GM03348 (cell line): ENCODE data around the gene SLC51A.
A peak's percentile ranks its signal among the peaks of the same experiment; 100 is the strongest.
"Not testable (repeated sequence)": the region's sequence is repeated elsewhere in the genome, so short reads cannot be mapped to it uniquely, and the experiment has no call there.

ENCODE experiments used
- DNase-seq: peaks from one replicate; pipeline ENCODE4 v3.0.0; 2012; ENCODE audit warnings: low spot score

SLC51A gene

DNA sequence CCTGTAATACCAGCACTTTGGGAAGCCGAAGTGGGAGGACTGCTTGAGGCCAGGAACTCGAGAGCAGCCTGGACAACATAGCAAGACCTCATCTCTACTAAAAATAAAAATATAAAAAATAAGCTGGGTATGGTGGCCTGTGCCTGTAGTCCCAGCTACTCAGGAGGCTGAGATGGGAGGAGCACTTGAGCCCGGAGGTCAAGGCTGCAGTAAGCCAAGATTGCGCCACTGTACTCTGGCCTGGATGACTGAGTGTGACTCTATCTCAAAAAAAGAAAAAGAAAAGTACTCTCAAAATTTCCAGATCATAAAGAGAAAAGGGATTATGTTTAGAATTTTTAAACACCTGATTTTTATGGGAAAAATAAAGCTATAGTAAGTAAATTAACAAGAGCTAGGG lies 24.1 kb downstream of the SLC51A start:
- DNase-seq, result no peak

DNA sequence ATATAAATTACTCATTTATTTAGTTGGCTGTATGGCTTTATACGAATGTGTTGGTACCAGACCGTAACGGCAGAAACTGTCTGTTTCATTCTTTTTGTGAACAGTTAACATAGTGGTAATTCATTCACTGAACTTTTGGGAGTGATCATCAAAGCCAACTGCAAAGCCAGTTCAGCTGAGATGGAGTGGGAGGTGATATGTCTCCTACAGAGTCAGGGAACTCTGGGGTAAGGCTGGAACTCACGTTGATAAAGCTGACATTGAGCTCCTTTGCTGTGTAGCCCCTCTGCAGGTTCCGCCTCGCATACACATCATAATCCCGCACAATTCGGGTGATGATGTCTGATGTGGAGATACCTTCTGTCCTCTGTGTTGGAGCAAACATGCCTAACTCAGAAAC lies 25.4 kb downstream of the SLC51A start:
- no peak for DNase-seq

DNA sequence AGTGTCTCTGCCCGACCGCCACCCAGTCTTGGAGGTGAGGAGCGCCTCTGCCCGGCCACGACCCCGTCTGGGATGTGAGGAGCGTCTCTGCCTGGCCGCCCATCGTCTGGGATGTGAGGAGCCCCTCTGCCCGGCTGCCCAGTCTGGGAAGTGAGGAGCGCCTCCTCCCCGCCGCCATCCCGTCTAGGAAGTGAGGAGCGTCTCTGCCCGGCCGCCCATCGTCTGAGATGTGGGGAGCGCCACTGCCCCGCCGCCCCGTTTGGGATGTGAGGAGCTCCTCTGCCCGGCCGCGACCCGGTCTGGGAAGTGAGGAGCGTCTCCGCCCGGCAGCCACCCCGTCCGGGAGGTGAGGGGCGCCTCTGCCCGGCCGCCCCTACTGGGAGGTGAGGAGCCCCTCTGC lies 27.8 kb downstream of the SLC51A start:
- not testable (repeated sequence) for DNase-seq

DNA sequence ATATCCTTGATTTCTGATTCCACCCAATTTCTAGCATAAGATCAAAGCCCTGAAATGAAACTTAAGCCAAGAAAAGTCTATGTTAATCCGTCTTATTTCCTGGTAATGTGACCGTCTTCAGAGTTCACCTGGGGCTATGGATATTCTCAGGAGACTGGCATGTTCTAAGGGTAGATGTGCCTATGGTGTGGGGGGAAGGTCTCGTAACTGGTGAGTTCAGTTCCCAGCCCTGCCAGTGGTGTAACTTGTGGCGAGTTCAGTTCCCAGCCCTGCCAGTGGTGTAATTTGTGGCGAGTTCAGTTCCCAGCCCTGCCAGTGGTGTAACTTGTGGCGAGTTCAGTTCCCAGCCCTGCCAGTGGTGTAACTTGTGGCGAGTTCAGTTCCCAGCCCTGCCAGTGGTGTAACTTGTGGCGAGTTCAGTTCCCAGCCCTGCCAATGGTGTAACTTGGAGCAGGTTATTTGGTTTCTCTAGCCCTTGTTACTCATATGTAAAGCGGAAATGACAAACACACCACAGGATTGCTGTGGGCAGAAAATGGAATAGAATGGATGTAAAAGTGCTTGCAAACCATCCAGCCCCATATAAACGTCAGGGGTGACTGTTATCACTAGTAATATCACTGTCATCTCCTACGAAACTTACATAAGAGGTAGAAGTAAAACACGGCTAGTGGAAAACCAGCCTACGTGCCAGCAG lies 30.4 kb downstream of the SLC51A start:
- DNase-seq, result peak; percentile 56

DNA sequence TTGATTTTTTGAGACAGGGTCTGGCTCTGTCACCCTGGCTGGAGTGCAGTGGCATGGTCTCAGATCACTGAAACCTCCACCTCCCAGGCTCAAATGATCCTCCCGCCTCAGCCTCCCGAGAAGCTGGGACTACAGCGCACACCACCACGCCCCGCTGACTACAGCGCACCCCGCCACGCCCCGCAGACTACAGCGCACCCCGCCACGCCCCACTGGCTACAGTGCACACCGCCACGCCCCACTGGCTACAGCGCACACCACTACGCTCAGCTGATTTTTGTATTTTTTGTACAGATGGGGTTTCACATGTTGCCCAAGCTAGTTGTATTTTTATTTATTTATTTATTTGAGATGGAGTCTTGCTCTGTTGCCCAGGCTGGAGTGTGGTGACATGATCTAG lies 35.6 kb downstream of the SLC51A start:
- DNase-seq, result no peak

DNA sequence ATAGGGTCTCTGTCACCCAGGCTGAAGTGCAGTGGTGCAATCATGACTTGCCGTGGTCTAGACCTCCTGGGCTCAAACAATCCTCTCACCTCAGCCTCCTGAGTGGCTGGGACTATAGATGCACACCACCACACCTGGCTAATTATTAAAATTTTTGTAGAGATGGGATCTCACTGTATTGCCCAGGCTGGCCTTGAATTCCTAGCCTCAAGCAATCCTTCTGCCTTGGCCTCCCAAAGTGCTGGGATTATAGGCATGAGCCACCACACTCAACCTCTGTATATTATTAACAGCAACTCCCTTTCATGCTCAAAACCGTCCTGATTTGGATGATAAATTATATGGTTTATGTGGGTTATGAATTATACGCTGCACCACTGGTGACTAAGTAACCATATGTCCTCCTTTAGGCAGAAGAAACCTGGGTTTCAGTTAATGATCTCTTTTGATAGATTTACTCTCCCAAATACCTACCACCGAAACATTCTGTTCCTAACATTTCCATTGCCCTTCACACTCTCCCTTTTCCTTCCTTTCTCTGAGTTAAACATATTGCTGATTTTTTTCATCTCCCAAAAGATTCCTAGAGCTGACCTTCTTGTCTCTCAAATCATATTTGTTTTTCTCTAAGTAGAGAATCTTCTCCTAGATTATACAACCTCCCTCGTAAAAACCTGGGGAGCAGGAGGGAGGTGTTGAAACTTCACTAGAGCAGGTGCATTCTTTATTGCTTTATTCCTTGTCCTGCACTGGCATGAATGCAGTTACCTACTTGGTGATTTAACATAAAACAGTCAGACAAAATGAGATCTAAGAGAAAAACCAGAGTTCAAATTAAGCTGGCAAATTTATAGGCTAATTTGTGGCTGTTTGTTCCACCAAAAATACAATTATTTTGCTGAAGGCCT lies 38.3 kb downstream of the SLC51A start:
- no peak for DNase-seq

DNA sequence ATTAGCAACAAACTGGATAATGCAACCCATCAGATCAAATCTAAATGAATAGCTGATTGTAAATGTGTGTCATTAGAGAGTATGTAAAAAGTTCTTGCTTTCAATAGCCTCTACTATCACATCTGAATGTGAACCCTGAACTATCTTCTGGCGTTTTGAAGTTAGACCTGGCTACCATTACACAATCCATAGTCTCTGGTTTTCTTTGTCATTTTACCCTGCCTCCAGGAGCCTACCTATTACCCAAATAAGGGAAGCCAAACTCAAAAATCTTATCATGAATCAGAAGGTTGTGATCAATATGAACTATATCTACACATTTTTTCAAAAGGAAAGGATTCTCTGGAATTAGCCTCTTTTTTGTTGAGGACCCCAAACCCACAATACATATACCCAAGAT lies 39.4 kb downstream of the SLC51A start:
- DNase-seq, result no peak

DNA sequence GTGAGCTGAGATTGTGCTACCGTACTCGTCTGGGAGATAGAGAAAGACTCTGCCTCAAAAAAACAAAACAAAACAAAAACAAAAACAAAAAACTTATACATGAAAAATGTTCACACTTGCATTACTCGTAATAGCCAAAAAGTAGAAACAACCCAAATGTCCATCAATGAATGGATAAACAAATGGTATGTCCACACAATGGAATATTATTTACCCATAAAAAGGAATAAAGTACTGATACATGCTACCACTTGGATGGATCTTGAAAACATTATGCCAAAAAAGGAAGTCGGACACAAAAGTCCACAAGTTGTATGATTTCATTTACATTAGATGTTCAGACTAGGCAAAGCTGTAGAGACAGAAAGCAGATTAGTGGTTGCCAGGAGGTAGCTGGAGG lies 44.5 kb downstream of the SLC51A start:
- no peak for DNase-seq

DNA sequence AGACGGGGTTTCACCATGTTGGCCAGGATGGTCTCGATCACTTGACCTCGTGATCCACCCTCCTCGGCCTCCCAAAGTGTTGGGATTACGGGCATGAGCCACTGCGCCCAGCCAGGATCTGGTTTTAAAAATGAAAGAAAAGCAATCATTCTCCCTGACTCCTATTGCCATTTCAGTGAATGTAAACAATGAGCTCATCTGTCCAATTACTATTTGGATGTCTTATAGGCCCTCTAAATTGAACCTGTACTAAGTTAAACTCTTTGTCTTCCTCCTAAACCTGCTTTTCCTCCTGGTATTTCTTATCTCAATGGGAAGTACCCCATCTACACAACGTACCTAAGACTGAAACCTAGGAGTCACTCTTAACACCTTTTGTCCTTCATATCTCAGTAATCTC lies 47.5 kb downstream of the SLC51A start:
- DNase-seq, result no peak

DNA sequence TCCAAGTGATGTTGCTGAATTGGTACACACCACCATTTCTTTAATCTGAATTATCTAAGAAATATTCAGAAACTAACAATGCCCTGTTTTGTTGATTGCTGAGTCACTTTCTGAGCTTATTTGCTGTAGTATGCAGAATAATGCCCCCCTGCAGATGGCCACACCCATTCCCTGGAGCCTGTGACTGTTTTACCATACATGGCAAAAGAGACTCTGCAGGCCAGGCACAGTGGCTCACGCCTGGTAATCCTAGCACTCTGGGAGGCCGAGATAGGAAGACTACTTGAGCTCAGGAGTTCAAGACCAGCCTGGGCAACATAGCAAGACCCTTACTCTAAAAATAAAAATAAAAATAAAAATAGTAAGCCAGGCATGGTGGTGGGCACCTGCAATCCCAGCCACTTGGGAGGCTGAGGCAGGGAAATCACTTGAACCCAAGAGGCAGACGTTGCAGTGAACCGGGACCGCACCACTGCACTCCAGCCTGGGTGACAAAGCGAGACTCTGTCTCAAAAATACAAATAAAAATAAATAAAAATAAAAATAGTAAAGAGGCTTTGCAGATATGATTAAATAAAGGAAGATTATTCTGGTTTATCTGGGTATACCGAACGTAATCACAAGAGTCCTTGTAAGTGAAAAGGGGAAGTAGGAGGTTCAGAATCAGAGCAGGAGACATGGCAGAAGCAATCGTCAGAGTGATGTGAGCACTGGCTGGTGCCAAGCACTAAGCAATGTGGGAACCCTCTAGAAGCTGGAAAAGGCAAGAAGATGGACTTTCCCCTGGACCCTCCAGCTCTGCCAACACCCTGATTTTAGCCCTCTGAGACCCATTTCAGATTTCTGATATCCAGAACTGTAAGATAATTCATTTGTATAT lies 52.2 kb downstream of the SLC51A start:
- peak; percentile 55 for DNase-seq

DNA sequence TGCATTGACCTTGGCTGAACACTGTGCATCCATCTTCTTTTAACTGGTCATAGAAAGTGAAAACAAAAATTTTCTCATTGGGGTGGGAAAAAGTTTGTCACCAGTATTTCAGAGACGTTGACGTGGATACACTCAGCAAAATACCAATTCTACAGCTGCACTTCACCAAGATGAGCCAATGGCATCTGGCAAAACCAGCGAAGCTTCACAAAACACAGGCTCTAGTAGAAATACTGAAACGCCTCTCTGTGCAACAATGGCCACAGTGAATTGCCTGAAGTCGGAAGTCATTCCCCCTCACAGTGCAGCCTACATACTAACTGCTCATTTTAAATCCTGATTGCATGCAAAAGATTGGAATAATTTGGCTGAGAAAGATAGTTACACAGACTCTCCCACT lies 54.2 kb downstream of the SLC51A start:
- no peak for DNase-seq

DNA sequence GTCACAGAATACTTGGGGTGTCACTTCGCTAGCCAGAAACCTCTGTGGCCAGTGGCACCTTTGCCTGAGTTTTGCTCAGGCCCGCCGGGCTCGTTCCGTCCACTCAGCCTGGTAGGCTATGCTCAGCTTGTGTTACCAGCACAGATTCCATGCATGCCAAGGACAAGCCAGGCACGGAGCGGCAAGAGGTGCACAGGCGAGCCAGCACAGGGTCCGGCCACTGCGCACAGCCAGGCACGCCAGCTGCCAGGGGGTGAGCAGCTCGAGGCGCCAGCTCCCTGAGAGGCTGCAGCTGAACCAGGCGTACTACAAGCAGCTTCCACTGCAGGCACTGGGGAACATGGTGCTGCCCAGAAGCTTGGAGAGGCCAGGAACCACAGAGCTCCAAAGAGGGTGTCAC lies 56.5 kb downstream of the SLC51A start:
- no peak for DNase-seq

DNA sequence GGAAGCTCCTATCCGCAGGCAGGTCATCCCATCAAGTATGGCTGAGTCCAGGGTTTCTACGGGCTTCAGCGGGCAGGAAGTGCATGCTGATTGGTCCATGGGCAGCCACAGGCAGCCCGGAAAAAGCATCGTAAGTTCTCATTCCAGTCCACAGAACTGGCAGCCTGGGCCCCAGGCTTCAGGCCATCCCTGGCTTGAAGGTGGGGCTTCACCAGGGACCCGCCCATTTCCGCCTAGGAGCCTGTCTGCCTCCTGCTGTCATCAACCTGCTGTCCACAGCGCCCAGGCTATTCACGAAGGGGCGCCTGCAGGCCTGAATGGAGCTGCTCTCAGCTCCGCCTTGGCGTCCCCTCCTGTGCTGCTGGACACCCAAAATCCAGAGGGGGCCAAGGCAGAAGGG lies 57.3 kb downstream of the SLC51A start:
- DNase-seq, result no peak

DNA sequence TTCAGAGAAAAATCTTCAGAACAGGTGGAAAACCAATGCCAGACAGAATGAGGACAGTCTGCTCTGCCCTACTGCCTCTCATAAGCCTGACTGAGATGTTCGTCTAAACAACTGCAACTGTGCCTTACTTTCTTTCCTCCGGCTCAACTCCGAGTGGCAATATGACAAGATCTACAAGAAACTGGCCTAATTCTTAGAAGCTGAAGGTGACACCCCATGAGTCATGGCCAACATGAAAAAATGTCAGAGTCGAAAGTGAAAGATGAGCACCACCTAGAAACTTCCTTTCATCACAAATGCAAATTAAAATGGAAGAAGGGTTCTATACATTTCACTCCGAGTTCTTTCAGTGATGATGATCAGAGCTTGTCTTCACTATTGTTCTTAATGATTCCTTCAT lies 58.3 kb downstream of the SLC51A start:
- DNase-seq, result peak; percentile 10

DNA sequence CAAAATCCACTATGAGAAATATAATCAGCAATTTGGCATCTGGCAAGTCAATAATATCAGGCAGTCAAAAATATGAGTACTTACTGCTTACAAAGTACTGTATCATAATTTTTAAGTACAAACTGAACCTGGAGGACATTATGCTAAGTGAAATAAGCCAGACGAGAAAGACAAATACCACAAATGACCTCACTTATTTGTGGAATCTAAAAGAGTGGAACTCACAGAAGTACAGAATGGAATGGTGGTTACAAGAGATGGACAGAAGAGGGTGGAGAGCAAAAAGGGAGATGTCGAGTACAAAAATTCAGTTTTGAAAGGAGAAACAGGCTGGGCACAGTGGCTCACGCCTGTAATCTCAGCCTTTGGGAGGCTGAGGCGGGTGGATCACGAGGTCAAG lies 58.8 kb downstream of the SLC51A start:
- no peak for DNase-seq

DNA sequence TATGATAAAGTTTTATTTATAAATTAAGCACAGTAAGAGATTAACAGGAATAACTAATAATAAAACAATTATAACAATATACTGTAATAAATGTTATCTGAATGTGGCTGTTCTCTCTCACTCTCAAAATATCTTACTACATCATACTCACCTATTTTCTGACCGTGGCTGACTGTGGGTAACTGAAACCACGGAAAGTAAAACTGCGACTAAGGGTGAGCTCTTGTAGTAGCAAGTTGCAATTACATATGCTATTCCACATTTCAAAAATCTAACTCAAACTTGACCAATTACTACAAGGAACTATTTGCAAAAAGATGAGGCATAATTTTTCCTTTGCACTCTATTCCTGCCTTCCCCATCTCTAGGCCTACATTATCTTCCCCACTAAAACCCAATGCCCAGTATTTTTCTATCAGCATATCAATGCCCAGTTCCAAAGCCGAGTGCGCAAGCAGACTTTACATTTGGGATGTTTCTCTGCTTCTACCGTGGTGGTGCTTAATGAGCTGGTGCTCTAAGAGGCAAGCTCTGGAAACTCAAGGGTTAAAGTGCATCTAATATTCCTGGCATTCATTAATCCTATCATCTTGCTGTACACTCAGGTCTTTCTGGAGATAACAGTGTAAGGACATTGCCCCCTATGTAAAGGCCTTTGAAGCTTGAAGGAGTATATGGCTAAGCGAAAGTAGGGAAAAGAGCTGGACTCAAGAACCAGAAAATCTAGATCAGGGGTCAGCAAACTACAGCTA lies 64.5 kb downstream of the SLC51A start:
- no peak for DNase-seq

DNA sequence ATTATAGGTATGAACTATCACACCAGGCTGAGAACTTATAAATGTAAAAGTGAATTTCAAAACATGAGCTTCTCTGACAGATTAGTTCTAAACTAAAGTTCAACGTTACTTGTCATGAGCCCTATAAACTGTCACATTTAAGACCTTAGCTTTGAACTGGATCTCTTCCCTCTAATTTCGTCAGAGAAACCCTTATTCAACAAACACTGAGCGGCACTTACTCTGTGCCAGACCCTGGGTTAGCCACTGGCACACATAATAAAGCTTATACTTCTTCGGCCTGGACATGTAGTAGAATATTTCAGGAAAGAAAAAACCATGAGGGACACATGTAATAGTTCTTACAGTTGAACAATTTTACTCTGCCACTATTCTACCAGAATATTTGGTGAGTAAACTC lies 65.6 kb downstream of the SLC51A start:
- DNase-seq, result no peak
